ENCODE measurements around the gene PHLDA2. TPM values are rescaled to one million over a fixed set of nuclear protein-coding genes. Genes with fewer than 3 reads are reported as not detected.
A peak's percentile ranks its signal among the peaks of the same experiment; 100 is the strongest.

PHLDA2 gene
- polyA plus RNA-seq, 1 of the 3 experiments (the other 2 are of a cell fraction), result 23.6 TPM

DNA sequence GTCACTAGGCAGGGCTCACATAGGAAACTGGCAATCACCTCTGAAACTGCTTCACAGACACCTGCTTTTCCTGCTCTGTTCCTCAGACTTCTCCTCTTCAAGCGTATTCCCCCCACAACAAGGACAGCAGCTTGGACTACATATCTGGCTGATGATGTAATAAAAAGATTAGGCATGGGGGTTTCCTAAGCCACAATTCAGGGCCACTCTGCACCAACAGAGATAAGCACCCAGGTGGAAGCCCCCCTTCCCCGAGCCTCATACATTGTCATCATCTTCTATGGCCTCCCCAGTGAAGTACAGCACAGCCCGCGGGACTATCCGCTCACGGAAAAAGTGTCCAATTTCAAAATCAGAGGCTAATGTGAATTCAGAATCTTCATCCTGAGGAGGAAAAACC lies 25.0 kb upstream of the PHLDA2 start:
- no peak overlapping the region for H3K9ac ChIP-seq
- ChIA-PET POLR2A (no interaction called here), CTCF (interaction anchor here (1.6 kb wide), 1 partner anchor 137 kb away, joined by 10 read pairs; no protein-coding TSS in a partner anchor)
- H3K9me2 ChIP-seq, result no peaks in the 10 kb centered on the region
- 97% methylated on average over 6 of the region's 6 CpGs for WGBS (ENCODE audit: low lambda C conversion rate)
- peaks cover 18% of the 10 kb centered on the region for H3F3A ChIP-seq (replicated peaks; ENCODE audit: insufficient read depth)
- no peaks in the 10 kb centered on the region for H4K20me1 ChIP-seq (ENCODE audit: insufficient read depth)
- H3K4me1 ChIP-seq (ENCODE audit: control insufficient read depth in 1 of 2, insufficient read depth in 2 of 2, low read depth in 1 of 2, low read length in 1 of 2), result peaks cover 0 to 24% of the 10 kb centered on the region in 2 experiments; a peak in 3 of 4 replicates
- TF ChIP-seq GABPA (IDR thresholded peaks at IDR 0.05; ENCODE audit: low read depth) (no peak), FOXM1 (IDR thresholded peaks at IDR 0.05; ENCODE audit: low read depth) (no peak), TEAD4 (IDR thresholded peaks at IDR 0.05; ENCODE audit: borderline replicate concordance, insufficient read depth) (no peak), POLR2AphosphoS5 (IDR thresholded peaks at IDR 0.05; ENCODE audit: low read depth, low read length) (no peak), NRF1 (IDR thresholded peaks at IDR 0.05; ENCODE audit: low read depth, low read length) (no peak), TCF12 (IDR thresholded peaks at IDR 0.05) (no peak), FOXJ3 (CRISPR knock-in tag; IDR thresholded peaks at IDR 0.05) (no peak)
- TF ChIP-seq, protein P1, sequence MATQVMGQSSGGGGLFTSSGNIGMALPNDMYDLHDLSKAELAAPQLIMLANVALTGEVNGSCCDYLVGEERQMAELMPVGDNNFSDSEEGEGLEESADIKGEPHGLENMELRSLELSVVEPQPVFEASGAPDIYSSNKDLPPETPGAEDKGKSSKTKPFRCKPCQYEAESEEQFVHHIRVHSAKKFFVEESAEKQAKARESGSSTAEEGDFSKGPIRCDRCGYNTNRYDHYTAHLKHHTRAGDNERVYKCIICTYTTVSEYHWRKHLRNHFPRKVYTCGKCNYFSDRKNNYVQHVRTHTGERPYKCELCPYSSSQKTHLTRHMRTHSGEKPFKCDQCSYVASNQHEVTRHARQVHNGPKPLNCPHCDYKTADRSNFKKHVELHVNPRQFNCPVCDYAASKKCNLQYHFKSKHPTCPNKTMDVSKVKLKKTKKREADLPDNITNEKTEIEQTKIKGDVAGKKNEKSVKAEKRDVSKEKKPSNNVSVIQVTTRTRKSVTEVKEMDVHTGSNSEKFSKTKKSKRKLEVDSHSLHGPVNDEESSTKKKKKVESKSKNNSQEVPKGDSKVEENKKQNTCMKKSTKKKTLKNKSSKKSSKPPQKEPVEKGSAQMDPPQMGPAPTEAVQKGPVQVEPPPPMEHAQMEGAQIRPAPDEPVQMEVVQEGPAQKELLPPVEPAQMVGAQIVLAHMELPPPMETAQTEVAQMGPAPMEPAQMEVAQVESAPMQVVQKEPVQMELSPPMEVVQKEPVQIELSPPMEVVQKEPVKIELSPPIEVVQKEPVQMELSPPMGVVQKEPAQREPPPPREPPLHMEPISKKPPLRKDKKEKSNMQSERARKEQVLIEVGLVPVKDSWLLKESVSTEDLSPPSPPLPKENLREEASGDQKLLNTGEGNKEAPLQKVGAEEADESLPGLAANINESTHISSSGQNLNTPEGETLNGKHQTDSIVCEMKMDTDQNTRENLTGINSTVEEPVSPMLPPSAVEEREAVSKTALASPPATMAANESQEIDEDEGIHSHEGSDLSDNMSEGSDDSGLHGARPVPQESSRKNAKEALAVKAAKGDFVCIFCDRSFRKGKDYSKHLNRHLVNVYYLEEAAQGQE (IDR thresholded peaks at IDR 0.05; ENCODE audit: low read depth, low read length), result no peak
- TF ChIP-seq, protein P2, sequence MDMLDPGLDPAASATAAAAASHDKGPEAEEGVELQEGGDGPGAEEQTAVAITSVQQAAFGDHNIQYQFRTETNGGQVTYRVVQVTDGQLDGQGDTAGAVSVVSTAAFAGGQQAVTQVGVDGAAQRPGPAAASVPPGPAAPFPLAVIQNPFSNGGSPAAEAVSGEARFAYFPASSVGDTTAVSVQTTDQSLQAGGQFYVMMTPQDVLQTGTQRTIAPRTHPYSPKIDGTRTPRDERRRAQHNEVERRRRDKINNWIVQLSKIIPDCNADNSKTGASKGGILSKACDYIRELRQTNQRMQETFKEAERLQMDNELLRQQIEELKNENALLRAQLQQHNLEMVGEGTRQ (IDR thresholded peaks at IDR 0.05; ENCODE audit: borderline replicate concordance, low read depth, low read length), result no peak
- no peak overlapping the region for H3K27ac ChIP-seq (ENCODE audit: low read depth in 2 of 2, low read length in 1 of 2)
- DNase-seq, result no peak
- no peak overlapping the region for H2AFZ ChIP-seq (ENCODE audit: low read depth)
- no peak overlapping the region for H3K4me2 ChIP-seq
- H3K27me3 ChIP-seq (ENCODE audit: insufficient read depth), result no peaks in the 10 kb centered on the region
- H3K36me3 ChIP-seq (replicated peaks in 1 of 2; ENCODE audit: control insufficient read depth in 1 of 2, insufficient read depth in 2 of 2, low read length in 1 of 2), result peaks cover 70 to 94% of the 10 kb centered on the region in 2 experiments
- no peaks in the 10 kb centered on the region for H3K9me3 ChIP-seq
- H3K4me3 ChIP-seq (ENCODE audit: low read depth in 2 of 2, low read length in 1 of 2), result no peak overlapping the region
- peaks cover 33% of the 10 kb centered on the region for H3K79me2 ChIP-seq (ENCODE audit: insufficient read depth)

DNA sequence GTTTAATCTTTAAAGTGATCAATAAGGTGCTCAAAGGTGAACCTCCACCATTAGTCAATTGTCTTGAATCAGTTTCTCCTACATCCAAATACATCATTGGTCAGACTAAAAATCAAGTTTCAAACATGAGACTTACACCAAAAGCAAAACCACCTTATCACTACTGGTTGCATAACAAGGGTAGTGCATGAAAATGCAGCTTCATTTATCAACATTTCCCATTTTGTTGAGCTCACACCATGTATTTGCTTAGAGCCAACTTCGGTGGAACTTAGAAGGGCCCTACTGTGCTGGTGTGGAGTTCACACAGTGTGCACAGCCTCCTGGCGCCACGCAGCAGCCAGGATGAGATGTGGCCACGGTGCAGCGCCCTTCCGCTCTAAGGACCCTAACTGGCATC lies 23.1 kb upstream of the PHLDA2 start:
- Histone ChIP-seq H3K4me3 (ENCODE audit: low read depth in 2 of 2, low read length in 1 of 2) (no peak overlapping the region), H3K9ac (no peak overlapping the region), H2AFZ (ENCODE audit: low read depth) (no peak overlapping the region), H3K27me3 (ENCODE audit: insufficient read depth) (no peaks in the 10 kb centered on the region), H3F3A (replicated peaks; ENCODE audit: insufficient read depth) (peaks cover 18% of the 10 kb centered on the region), H3K79me2 (ENCODE audit: insufficient read depth) (peaks cover 30% of the 10 kb centered on the region), H3K36me3 (replicated peaks in 1 of 2; ENCODE audit: control insufficient read depth in 1 of 2, insufficient read depth in 2 of 2, low read length in 1 of 2) (peaks cover 66 to 94% of the 10 kb centered on the region in 2 experiments), H3K4me1 (ENCODE audit: control insufficient read depth in 1 of 2, insufficient read depth in 2 of 2, low read depth in 1 of 2, low read length in 1 of 2) (peaks cover under 1 to 24% of the 10 kb centered on the region in 2 experiments; a peak in 3 of 4 replicates), H3K27ac (ENCODE audit: low read depth in 2 of 2, low read length in 1 of 2) (peak overlapping the region; percentile 22 to 84), H4K20me1 (ENCODE audit: insufficient read depth) (no peaks in the 10 kb centered on the region), H3K9me3 (no peaks in the 10 kb centered on the region), H3K4me2 (peak overlapping the region; percentile 42; the same call in 1 of the 2 replicates), H3K9me2 (no peaks in the 10 kb centered on the region)
- 93% methylated on average over 6 of the region's 6 CpGs for WGBS (ENCODE audit: low lambda C conversion rate)
- CTCF ChIA-PET, result no interaction called here
- no peak for DNase-seq
- POLR2A ChIA-PET, result no interaction called here
- TF ChIP-seq RXRA (IDR thresholded peaks at IDR 0.05; ENCODE audit: borderline replicate concordance, low read depth) (no peak), SIN3A (IDR thresholded peaks at IDR 0.05; ENCODE audit: borderline replicate concordance, low read depth, low read length) (no peak), CHD2 (IDR thresholded peaks at IDR 0.05; ENCODE audit: low read length, partially characterized antibody) (no peak), FOXJ3 (CRISPR knock-in tag; IDR thresholded peaks at IDR 0.05) (no peak), GATA2 (CRISPR knock-in tag; IDR thresholded peaks at IDR 0.05) (no peak), RFX5 (IDR thresholded peaks at IDR 0.05; ENCODE audit: low read length) (no peak), TAF1 (IDR thresholded peaks at IDR 0.05; ENCODE audit: borderline replicate concordance, low read depth, low read length) (no peak), JUND (IDR thresholded peaks at IDR 0.05) (no peak), FOSL2 (IDR thresholded peaks at IDR 0.05; ENCODE audit: borderline replicate concordance, low read depth) (no peak), EP300 (IDR thresholded peaks at IDR 0.05; ENCODE audit: borderline replicate concordance in 1 of 2, low read depth in 1 of 2, low read length in 1 of 2) (no peak), YY1 (IDR thresholded peaks at IDR 0.05; ENCODE audit: low read depth) (no peak), TEAD4 (IDR thresholded peaks at IDR 0.05; ENCODE audit: borderline replicate concordance, insufficient read depth) (no peak), FOXM1 (IDR thresholded peaks at IDR 0.05; ENCODE audit: low read depth) (no peak)
- TF ChIP-seq, protein P3, sequence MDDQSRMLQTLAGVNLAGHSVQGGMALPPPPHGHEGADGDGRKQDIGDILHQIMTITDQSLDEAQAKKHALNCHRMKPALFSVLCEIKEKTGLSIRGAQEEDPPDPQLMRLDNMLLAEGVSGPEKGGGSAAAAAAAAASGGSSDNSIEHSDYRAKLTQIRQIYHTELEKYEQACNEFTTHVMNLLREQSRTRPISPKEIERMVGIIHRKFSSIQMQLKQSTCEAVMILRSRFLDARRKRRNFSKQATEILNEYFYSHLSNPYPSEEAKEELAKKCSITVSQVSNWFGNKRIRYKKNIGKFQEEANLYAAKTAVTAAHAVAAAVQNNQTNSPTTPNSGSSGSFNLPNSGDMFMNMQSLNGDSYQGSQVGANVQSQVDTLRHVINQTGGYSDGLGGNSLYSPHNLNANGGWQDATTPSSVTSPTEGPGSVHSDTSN (IDR thresholded peaks at IDR 0.05), result no peak
- TF ChIP-seq, protein P4, sequence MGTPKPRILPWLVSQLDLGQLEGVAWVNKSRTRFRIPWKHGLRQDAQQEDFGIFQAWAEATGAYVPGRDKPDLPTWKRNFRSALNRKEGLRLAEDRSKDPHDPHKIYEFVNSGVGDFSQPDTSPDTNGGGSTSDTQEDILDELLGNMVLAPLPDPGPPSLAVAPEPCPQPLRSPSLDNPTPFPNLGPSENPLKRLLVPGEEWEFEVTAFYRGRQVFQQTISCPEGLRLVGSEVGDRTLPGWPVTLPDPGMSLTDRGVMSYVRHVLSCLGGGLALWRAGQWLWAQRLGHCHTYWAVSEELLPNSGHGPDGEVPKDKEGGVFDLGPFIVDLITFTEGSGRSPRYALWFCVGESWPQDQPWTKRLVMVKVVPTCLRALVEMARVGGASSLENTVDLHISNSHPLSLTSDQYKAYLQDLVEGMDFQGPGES (IDR thresholded peaks at IDR 0.05; ENCODE audit: low read depth, low read length), result no peak
- TF ChIP-seq, protein P5, sequence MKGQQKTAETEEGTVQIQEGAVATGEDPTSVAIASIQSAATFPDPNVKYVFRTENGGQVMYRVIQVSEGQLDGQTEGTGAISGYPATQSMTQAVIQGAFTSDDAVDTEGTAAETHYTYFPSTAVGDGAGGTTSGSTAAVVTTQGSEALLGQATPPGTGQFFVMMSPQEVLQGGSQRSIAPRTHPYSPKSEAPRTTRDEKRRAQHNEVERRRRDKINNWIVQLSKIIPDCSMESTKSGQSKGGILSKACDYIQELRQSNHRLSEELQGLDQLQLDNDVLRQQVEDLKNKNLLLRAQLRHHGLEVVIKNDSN (IDR thresholded peaks at IDR 0.05; ENCODE audit: borderline replicate concordance, low read depth), result no peak
